ENCODE measurements around the gene NAP1L3.

The NAP1L3 gene

GRCh38 chrX:93649381-93649780 lies 24.0 kb downstream of the NAP1L3 start:
- no peak for DNase-seq (ENCODE audit: low read depth in 2 of 2)
- no peak overlapping the region for H3K4me3 ChIP-seq (replicated peaks in 1 of 2; ENCODE audit: low read depth in 2 of 2, low read length in 2 of 2)
- TF ChIP-seq CTCF (IDR thresholded peaks at IDR 0.05; ENCODE audit: low read depth, low read length) = no peak

GRCh38 chrX:93637591-93637990 lies 35.8 kb downstream of the NAP1L3 start:
- no peak for DNase-seq (ENCODE audit: low read depth in 2 of 2)
- no peak overlapping the region for H3K4me3 ChIP-seq (replicated peaks in 1 of 2; ENCODE audit: low read depth in 2 of 2, low read length in 2 of 2)
- TF ChIP-seq CTCF (IDR thresholded peaks at IDR 0.05; ENCODE audit: low read depth, low read length) = no peak
